ENCODE measurements around the gene OGFOD2. TPM values are rescaled to one million over a fixed set of nuclear protein-coding genes. Genes with fewer than 3 reads are reported as not detected.

The OGFOD2 gene
- total and polyA plus RNA-seq, 2 of the 13 experiments (the other 11 are each of a cell fraction or from before 2014, with no cell fraction given), result 13.2 to 14.6 TPM

DNA sequence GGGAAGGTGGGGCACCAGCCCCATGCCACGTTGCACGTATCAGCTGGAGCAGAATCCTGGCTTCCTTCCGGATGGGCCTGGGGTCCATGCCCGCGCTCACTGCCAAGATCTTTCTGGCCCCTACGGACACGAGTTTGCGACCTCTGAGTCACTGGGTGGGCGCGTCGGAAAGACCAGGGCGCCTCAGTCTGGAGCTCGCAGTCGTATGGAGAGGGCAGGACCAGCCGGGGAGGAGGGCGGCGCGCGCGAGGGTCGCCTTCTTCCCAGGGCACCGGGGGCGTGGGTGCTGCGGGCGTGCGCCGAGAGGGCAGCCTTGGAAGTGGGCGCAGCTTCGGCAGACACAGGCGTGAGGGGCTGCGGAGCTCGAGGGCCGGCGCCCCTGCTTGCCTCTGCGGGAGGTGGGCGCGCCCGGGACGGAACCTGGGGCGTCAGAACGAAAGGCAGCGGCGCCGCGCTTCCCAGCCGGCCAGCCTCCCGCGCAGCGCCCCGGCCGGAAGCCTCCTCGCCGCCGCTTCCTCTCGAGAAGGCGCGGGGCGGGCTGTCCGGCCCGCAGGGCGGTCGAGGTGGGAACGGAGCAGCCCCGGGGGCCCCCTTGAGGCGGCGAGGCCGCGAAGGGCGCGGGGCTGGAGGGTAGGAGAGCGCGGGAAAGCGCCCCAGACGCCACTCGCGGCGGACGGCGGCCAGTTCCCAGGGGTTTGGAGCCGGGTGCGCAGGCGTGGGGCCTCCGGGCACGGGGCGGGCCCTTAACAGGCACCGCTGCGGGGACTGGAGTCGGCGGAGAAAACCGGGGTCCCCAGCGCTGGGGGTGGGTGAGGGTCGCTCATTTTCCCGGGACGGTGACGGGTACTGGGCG, 5.4 kb downstream of the OGFOD2 start, which contains the start of gene ARL6IP4 (continued):
- TF ChIP-seq, protein P1, sequence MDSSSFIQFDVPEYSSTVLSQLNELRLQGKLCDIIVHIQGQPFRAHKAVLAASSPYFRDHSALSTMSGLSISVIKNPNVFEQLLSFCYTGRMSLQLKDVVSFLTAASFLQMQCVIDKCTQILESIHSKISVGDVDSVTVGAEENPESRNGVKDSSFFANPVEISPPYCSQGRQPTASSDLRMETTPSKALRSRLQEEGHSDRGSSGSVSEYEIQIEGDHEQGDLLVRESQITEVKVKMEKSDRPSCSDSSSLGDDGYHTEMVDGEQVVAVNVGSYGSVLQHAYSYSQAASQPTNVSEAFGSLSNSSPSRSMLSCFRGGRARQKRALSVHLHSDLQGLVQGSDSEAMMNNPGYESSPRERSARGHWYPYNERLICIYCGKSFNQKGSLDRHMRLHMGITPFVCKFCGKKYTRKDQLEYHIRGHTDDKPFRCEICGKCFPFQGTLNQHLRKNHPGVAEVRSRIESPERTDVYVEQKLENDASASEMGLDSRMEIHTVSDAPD (CRISPR knock-in tag; IDR thresholded peaks at IDR 0.05), result 0 out of 2 replicates have a peak, but pooled peaks have one; percentile 62
- TF ChIP-seq, protein P2, sequence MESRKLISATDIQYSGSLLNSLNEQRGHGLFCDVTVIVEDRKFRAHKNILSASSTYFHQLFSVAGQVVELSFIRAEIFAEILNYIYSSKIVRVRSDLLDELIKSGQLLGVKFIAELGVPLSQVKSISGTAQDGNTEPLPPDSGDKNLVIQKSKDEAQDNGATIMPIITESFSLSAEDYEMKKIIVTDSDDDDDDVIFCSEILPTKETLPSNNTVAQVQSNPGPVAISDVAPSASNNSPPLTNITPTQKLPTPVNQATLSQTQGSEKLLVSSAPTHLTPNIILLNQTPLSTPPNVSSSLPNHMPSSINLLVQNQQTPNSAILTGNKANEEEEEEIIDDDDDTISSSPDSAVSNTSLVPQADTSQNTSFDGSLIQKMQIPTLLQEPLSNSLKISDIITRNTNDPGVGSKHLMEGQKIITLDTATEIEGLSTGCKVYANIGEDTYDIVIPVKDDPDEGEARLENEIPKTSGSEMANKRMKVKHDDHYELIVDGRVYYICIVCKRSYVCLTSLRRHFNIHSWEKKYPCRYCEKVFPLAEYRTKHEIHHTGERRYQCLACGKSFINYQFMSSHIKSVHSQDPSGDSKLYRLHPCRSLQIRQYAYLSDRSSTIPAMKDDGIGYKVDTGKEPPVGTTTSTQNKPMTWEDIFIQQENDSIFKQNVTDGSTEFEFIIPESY (CRISPR knock-in tag; IDR thresholded peaks at IDR 0.05), result no peak
- TF ChIP-seq HOXA3 (CRISPR knock-in tag; IDR thresholded peaks at IDR 0.05) (peak; percentile 54), ZNF816 (CRISPR knock-in tag; IDR thresholded peaks at IDR 0.05; ENCODE audit: borderline replicate concordance) (no peak), SMAD1 (CRISPR knock-in tag; IDR thresholded peaks at IDR 0.05; ENCODE audit: borderline replicate concordance, low read depth) (peak; percentile 25; the same call in 1 of the 2 replicates), SALL2 (CRISPR knock-in tag; IDR thresholded peaks at IDR 0.05) (peak; percentile 82; the same call in 1 of the 2 replicates), KDM1A (CRISPR knock-in tag; IDR thresholded peaks at IDR 0.05) (no peak), PAX8 (CRISPR knock-in tag; IDR thresholded peaks at IDR 0.05; ENCODE audit: borderline replicate concordance) (peak; percentile 27; the same call in 1 of the 2 replicates), ZNF367 (CRISPR knock-in tag; IDR thresholded peaks at IDR 0.05; ENCODE audit: borderline replicate concordance) (no peak), ZNF605 (CRISPR knock-in tag; IDR thresholded peaks at IDR 0.05) (peak; percentile 29; the same call in 1 of the 2 replicates), ZNF333 (CRISPR knock-in tag; IDR thresholded peaks at IDR 0.05; ENCODE audit: borderline replicate concordance) (0 out of 2 replicates have a peak, but pooled peaks have one; percentile 69), ZNF10 (CRISPR knock-in tag; IDR thresholded peaks at IDR 0.05; ENCODE audit: borderline replicate concordance, low read depth) (no peak), PRPF4 (IDR thresholded peaks at IDR 0.05; ENCODE audit: low read depth, low read length, poor library complexity, severe bottlenecking) (no peak), CBFB (CRISPR knock-in tag; IDR thresholded peaks at IDR 0.05) (peak; percentile 54; the same call in 1 of the 2 replicates), CHCHD3 (CRISPR knock-in tag; IDR thresholded peaks at IDR 0.05) (peak; percentile 44; the same call in 1 of the 2 replicates)
- TF ChIP-seq, protein P3, sequence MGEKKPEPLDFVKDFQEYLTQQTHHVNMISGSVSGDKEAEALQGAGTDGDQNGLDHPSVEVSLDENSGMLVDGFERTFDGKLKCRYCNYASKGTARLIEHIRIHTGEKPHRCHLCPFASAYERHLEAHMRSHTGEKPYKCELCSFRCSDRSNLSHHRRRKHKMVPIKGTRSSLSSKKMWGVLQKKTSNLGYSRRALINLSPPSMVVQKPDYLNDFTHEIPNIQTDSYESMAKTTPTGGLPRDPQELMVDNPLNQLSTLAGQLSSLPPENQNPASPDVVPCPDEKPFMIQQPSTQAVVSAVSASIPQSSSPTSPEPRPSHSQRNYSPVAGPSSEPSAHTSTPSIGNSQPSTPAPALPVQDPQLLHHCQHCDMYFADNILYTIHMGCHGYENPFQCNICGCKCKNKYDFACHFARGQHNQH (CRISPR knock-in tag; IDR thresholded peaks at IDR 0.05), result peak; percentile 67; the same call in 1 of the 2 replicates
- TF ChIP-seq, protein P4, sequence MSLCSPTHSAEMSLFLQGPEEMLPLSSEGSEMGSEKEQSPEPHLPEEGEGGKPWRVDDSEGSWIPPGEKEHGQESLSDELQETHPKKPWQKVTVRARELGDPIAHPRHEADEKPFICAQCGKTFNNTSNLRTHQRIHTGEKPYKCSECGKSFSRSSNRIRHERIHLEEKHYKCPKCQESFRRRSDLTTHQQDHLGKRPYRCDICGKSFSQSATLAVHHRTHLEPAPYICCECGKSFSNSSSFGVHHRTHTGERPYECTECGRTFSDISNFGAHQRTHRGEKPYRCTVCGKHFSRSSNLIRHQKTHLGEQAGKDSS (CRISPR knock-in tag; IDR thresholded peaks at IDR 0.05; ENCODE audit: borderline replicate concordance, low read depth), result peak; percentile 48; the same call in 1 of the 2 replicates
- TF ChIP-seq, protein P5, sequence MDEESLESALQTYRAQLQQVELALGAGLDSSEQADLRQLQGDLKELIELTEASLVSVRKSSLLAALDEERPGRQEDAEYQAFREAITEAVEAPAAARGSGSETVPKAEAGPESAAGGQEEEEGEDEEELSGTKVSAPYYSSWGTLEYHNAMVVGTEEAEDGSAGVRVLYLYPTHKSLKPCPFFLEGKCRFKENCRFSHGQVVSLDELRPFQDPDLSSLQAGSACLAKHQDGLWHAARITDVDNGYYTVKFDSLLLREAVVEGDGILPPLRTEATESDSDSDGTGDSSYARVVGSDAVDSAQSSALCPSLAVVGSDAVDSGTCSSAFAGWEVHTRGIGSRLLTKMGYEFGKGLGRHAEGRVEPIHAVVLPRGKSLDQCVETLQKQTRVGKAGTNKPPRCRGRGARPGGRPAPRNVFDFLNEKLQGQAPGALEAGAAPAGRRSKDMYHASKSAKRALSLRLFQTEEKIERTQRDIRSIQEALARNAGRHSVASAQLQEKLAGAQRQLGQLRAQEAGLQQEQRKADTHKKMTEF (CRISPR knock-in tag; IDR thresholded peaks at IDR 0.05), result no peak; the same call in 1 of the 2 replicates
- TF ChIP-seq, protein P6, sequence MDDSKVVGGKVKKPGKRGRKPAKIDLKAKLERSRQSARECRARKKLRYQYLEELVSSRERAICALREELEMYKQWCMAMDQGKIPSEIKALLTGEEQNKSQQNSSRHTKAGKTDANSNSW (CRISPR knock-in tag; IDR thresholded peaks at IDR 0.05; ENCODE audit: borderline replicate concordance), result peak; percentile 80; the same call in 1 of the 2 replicates

All from HepG2 (cell line).